H1 (cell line): ENCODE measurements around the gene KLRD1. TPM values are rescaled to one million over a fixed set of nuclear protein-coding genes. Genes with fewer than 3 reads are reported as not detected.
"Not testable (repeated sequence)": the region's sequence is repeated elsewhere in the genome, so short reads cannot be mapped to it uniquely, and the experiment has no call there.

Experiments used
- CTCF ChIA-PET: fragments of 300-600 bp; sonication (Branson Sonifier 250); formaldehyde crosslinking; loops from one replicate; lab custom pipeline; 2021; ENCODE audit not compliant: partially characterized antibody; lab: Charles Lee
- POLR2A ChIA-PET: fragments of 300-600 bp; sonication (Branson Sonifier 250); formaldehyde crosslinking; loops from one replicate; lab custom pipeline; 2021; ENCODE audit warnings: inconsistent platforms; ENCODE audit not compliant: partially characterized antibody; lab: Charles Lee
- DNase-seq, 2 experiments: peaks; one replicate each; pipeline versions ENCODE4 v3.0.0 to v3.0.0-alpha.2; 2010 to 2022; ENCODE audit warnings: low spot score in 2 of 2, low read depth in 1 of 2, mixed read lengths in 1 of 2
- FAIRE-seq: peaks from 2 replicates; lab custom pipeline; 2011; peaks lifted over from hg19 to GRCh38; lab: Jason Lieb, UNC
- H2AFZ ChIP-seq: 2 replicates; pipeline ENCODE4 v1.8.1; 2012; ENCODE audit warnings: low read length, inconsistent platforms
- H2AK5ac ChIP-seq: 2 replicates; pipeline ENCODE4 v1.6.1; 2013; ENCODE audit warnings: low read depth, low read length
- H2BK120ac ChIP-seq: replicated peaks from 2 replicates; pipeline ENCODE3; 2013; ENCODE audit warnings: low read depth, low read length, inconsistent platforms
- H2BK12ac ChIP-seq: 2 replicates; pipeline ENCODE4 v1.6.1; 2013; ENCODE audit warnings: low read depth, low read length
- H2BK15ac ChIP-seq: 2 replicates; pipeline ENCODE4 v1.6.1; 2013; ENCODE audit warnings: low read length
- H2BK20ac ChIP-seq: 2 replicates; pipeline ENCODE4 v1.6.1; 2013; ENCODE audit warnings: low read length
- H2BK5ac ChIP-seq: 2 replicates; pipeline ENCODE4 v1.6.1; 2013; ENCODE audit warnings: low read depth, low read length
- H3K14ac ChIP-seq: 2 replicates; pipeline ENCODE4 v1.6.1; 2013; ENCODE audit warnings: inconsistent platforms; ENCODE audit not compliant: insufficient read length
- H3K18ac ChIP-seq: 2 replicates; pipeline ENCODE4 v1.6.1; 2013; ENCODE audit warnings: low read length; ENCODE audit errors: extremely low read depth
- H3K23ac ChIP-seq: 2 replicates; pipeline ENCODE4 v1.6.1; 2013; ENCODE audit warnings: inconsistent platforms; ENCODE audit not compliant: insufficient read length
- H3K23me2 ChIP-seq: 2 replicates; pipeline ENCODE4 v1.6.1; 2013; ENCODE audit warnings: low read depth, low read length
- H3K27ac ChIP-seq: 2 replicates; pipeline ENCODE4 v1.6.1; 2011; ENCODE audit warnings: low read depth, low read length, inconsistent platforms
- H3K27me3 ChIP-seq, 4 experiments: replicated peaks in 1 of 4; 1 replicate in 1 of 4; 2 replicates in 3 of 4; pipeline versions ENCODE4 v1.6.1 to v1.8.1; 2011 to 2013; ENCODE audit warnings: low read length in 3 of 4, mild to moderate bottlenecking in 3 of 4, inconsistent platforms in 2 of 4, mixed read lengths in 2 of 4, moderate library complexity in 1 of 4; ENCODE audit not compliant: control insufficient read depth in 3 of 4, insufficient read depth in 3 of 4; ENCODE audit errors: extremely low read depth in 1 of 4
- H3K36me3 ChIP-seq, 4 experiments: 2 replicates each; pipeline versions ENCODE4 v1.6.1 to v1.8.1; 2011 to 2013; ENCODE audit warnings: mild to moderate bottlenecking in 4 of 4, low read length in 3 of 4, moderate library complexity in 2 of 4, control low read depth in 1 of 4, inconsistent platforms in 1 of 4; ENCODE audit not compliant: insufficient read depth in 4 of 4, control insufficient read depth in 2 of 4
- H3K4ac ChIP-seq: replicated peaks from 2 replicates; pipeline ENCODE3; 2013; ENCODE audit warnings: low read length, low read depth, mixed read lengths, inconsistent platforms; ENCODE audit not compliant: insufficient read length
- H3K4me1 ChIP-seq, 4 experiments: replicated peaks in 1 of 4; 1 replicate in 1 of 4; 2 replicates in 3 of 4; pipeline versions ENCODE4 v1.6.1 to v1.8.1; 2011 to 2013; ENCODE audit warnings: low read length in 3 of 4, inconsistent platforms in 2 of 4, mixed read lengths in 1 of 4; ENCODE audit not compliant: insufficient read depth in 4 of 4, control insufficient read depth in 3 of 4
- H3K4me2 ChIP-seq, 2 experiments: 2 replicates each; pipeline versions ENCODE4 v1.6.1 to v1.8.1; 2011 to 2013; ENCODE audit warnings: low read depth in 2 of 2, low read length in 2 of 2, control low read depth in 1 of 2, inconsistent platforms in 1 of 2, mild to moderate bottlenecking in 1 of 2; ENCODE audit not compliant: insufficient read depth in 1 of 2
- H3K4me3 ChIP-seq, 4 experiments: fragments of 200-600, 300-600 bp in 1 of 4; sonication (generic), shearing (Covaris generic), sonication (Bioruptor Twin) in 1 of 4; 2 replicates each; pipeline versions ENCODE4 v1.5.1 to v1.8.1; 2011 to 2016; ENCODE audit warnings: low read length in 4 of 4, low read depth in 3 of 4, control low read depth in 2 of 4, inconsistent platforms in 2 of 4, mild to moderate bottlenecking in 2 of 4, mixed read lengths in 1 of 4, moderate library complexity in 1 of 4; ENCODE audit not compliant: insufficient read depth in 2 of 4; ENCODE audit errors: extremely low read depth in 1 of 4
- H3K56ac ChIP-seq: replicated peaks from 2 replicates; pipeline ENCODE3; 2013; ENCODE audit warnings: low read depth, mild to moderate bottlenecking, mixed read lengths, low read length, inconsistent platforms; ENCODE audit not compliant: insufficient read length
- H3K79me1 ChIP-seq: 2 replicates; pipeline ENCODE4 v1.6.1; 2013; ENCODE audit warnings: low read depth, low read length, control low read depth
- H3K79me2 ChIP-seq, 2 experiments: 2 replicates each; pipeline versions ENCODE4 v1.6.1 to v1.8.1; 2012 to 2013; ENCODE audit warnings: low read length in 2 of 2, mild to moderate bottlenecking in 2 of 2, inconsistent platforms in 1 of 2; ENCODE audit not compliant: insufficient read depth in 2 of 2, control insufficient read depth in 1 of 2
- H3K9ac ChIP-seq, 4 experiments: replicated peaks in 1 of 4; 1 replicate in 1 of 4; 2 replicates in 3 of 4; pipeline versions ENCODE4 v1.6.1 to v1.8.1; 2011 to 2013; ENCODE audit warnings: low read depth in 3 of 4, low read length in 3 of 4, control low read depth in 2 of 4, mild to moderate bottlenecking in 2 of 4, moderate library complexity in 2 of 4, inconsistent platforms in 1 of 4; ENCODE audit errors: extremely low read depth in 1 of 4
- H3K9me3 ChIP-seq, 2 experiments: 2 replicates each; pipeline versions ENCODE4 v1.6.1 to v1.8.1; 2012 to 2013; ENCODE audit warnings: mild to moderate bottlenecking in 2 of 2, moderate library complexity in 2 of 2, control low read depth in 1 of 2, inconsistent platforms in 1 of 2, low read depth in 1 of 2, low read length in 1 of 2, mixed read lengths in 1 of 2; ENCODE audit not compliant: insufficient read depth in 2 of 2
- H4K20me1 ChIP-seq, 2 experiments: replicated peaks in 1 of 2; 2 replicates each; pipeline versions ENCODE3 to v1.8.1; 2011 to 2013; ENCODE audit warnings: inconsistent platforms in 2 of 2, low read length in 2 of 2, mild to moderate bottlenecking in 1 of 2; ENCODE audit not compliant: insufficient read depth in 2 of 2, control insufficient read depth in 1 of 2
- H4K5ac ChIP-seq: 2 replicates; pipeline ENCODE4 v1.6.1; 2013; ENCODE audit warnings: low read length, low read depth, mixed read lengths, inconsistent platforms; ENCODE audit not compliant: insufficient read length
- H4K8ac ChIP-seq: 2 replicates; pipeline ENCODE4 v1.8.0; 2013; ENCODE audit warnings: mild to moderate bottlenecking, moderate library complexity, low read length, inconsistent platforms; ENCODE audit not compliant: insufficient read depth; ENCODE audit errors: extremely low read depth
- H4K91ac ChIP-seq: replicated peaks from 2 replicates; pipeline ENCODE3; 2013; ENCODE audit warnings: low read length, mixed read lengths, inconsistent platforms; ENCODE audit not compliant: insufficient read length
- CBX8 ChIP-seq: fragments of 300-800, 300-1000 bp; sonication (generic); IDR thresholded peaks from 2 replicates; pipeline ENCODE4 v1.7.1; 2016; ENCODE audit warnings: low read depth, low read length, borderline replicate concordance
- CTBP2 ChIP-seq: IDR thresholded peaks from 2 replicates; pipeline ENCODE4 v1.7.0; 2011; ENCODE audit warnings: borderline replicate concordance, mild to moderate bottlenecking, moderate library complexity, mixed read lengths, low read length; ENCODE audit not compliant: insufficient read depth, insufficient read length
- NRF1 ChIP-seq: IDR thresholded peaks from 2 replicates; pipeline ENCODE4 v1.6.1; 2011; ENCODE audit warnings: mild to moderate bottlenecking, low read depth, low read length, improper control_type of control experiment
- TAF7 ChIP-seq: optimal IDR thresholded peaks from 2 replicates; pipeline ENCODE3; 2011; ENCODE audit warnings: low read depth, mild to moderate bottlenecking, inconsistent platforms, low read length, moderate library complexity, borderline replicate concordance
- TCF12 ChIP-seq: IDR thresholded peaks from 2 replicates; pipeline ENCODE4 v1.6.1; 2011; ENCODE audit warnings: low read depth, mild to moderate bottlenecking, low read length
- WGBS, 2 experiments: shearing (Covaris generic) in 1 of 2; methylation state at CpG; one replicate each; pipeline versions ENCODE4 v1.1.6 to v1.1.7; 2013 to 2015; ENCODE audit warnings: low lambda C conversion rate in 2 of 2, mixed read lengths in 2 of 2, inconsistent platforms in 1 of 2, low coverage in 1 of 2, missing lambda C conversion rate in 1 of 2; ENCODE audit not compliant: insufficient replicate concordance in 2 of 2, insufficient coverage in 1 of 2, insufficient read length in 1 of 2; ENCODE audit errors: extremely low coverage in 1 of 2, missing lambda C conversion rate in 1 of 2; 5-methylcytosine and 5-hydroxymethylcytosine counted together
- polyA plus RNA-seq, 7 experiments: library from polyadenylated mRNA; depleted of rRNA in 3 of 7; stranded (reverse) in 5 of 7; unstranded in 2 of 7; fragments of >200 nt in 5 of 7; fragments of 200-250 nt in 2 of 7; gene quantifications; 1 replicate in 5 of 7; 2 replicates in 1 of 7; 4 replicates in 1 of 7; pipeline versions ENCODE4 v1.2.1 to v1.2.3, GENCODE V29; 2011 to 2013; ENCODE audit warnings: missing spikeins in 2 of 7, mixed read lengths in 2 of 7
- total RNA-seq: library from RNA; stranded (reverse); fragmentation: NEBNext Ultra II Directional; extraction: Animal tissue kit (Norgen Biotek cat#: 25700); gene quantifications from 2 replicates; pipeline ENCODE4 v1.2.1, GENCODE V29; 2021

Gene KLRD1
- total and polyA plus RNA-seq, 2 of the 8 experiments (the other 6 are each of a cell fraction or from before 2014, with no cell fraction given), result under 0.01 to 0.06 TPM

GRCh38 chr12:10339053-10339840 lies 31.6 kb downstream of the KLRD1 start (continued):
- TF ChIP-seq TAF7, result no peak
- no peak for TF ChIP-seq CBX8
- no peak for TF ChIP-seq TCF12
- TF ChIP-seq NRF1, result no peak
- TF ChIP-seq CTBP2, result no peak

DNA sequence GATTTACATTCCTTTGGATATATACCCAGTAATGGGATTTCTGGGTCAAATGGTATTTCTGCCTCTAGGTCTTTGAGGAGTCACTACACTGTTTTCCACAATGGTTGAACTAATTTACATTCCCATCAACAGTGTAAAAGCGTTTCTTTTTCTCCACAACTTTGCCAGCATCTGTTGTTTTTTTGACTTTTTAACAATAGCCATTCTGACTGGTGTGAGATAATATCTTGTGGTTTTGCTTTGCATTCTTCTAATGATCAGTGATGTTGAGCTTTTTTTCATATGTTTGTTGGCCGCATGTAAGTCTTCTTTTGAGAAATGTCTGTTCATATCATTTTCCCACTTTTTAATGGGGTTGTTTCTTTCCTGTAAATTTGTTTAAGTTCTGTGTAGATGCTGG lies 33.3 kb downstream of the KLRD1 start:
- FAIRE-seq, H3K14ac ChIP-seq, H4K5ac ChIP-seq, H3K79me1 ChIP-seq, H2BK5ac ChIP-seq, H2BK15ac ChIP-seq, H3K23me2 ChIP-seq, H4K20me1 ChIP-seq, H3K4me1 ChIP-seq, H3K9ac ChIP-seq, H3K4ac ChIP-seq, H3K4me2 ChIP-seq, POLR2A ChIA-PET, H3K36me3 ChIP-seq, H2BK20ac ChIP-seq, H4K8ac ChIP-seq, H2AK5ac ChIP-seq, H3K79me2 ChIP-seq, H3K56ac ChIP-seq, H4K91ac ChIP-seq, H3K9me3 ChIP-seq, H3K27me3 ChIP-seq, H3K18ac ChIP-seq, H3K23ac ChIP-seq, H3K4me3 ChIP-seq, DNase-seq, H2AFZ ChIP-seq, H2BK12ac ChIP-seq, H3K27ac ChIP-seq, H2BK120ac ChIP-seq: not testable (repeated sequence)
- 83% methylated on average over 2 of the region's 2 CpGs; no CpG with 5 or more reads in 1 of the 2 experiments for WGBS, 2 experiments
- CTCF ChIA-PET, result interaction anchor here (1.6 to 2.0 kb wide), 2 partner anchors 10 to 25 kb away, joined by 6 to 7 read pairs; no protein-coding TSS in a partner anchor
